GM18909 (cell line): ENCODE data around the gene ZNF296.
A peak's percentile ranks its signal among the peaks of the same experiment; 100 is the strongest.

Experiments used
- ATAC-seq: cut with Tn5 transposase; IDR thresholded peaks from one replicate; pipeline ENCODE4 v1.9.1; 2021; ENCODE audit warnings: mild to moderate bottlenecking; ENCODE audit not compliant: unreplicated experiment, poor library complexity

Gene ZNF296

GRCh38 chr19:45063851-45064801 lies 12.2 kb downstream of the ZNF296 start:
- no peak for ATAC-seq

DNA sequence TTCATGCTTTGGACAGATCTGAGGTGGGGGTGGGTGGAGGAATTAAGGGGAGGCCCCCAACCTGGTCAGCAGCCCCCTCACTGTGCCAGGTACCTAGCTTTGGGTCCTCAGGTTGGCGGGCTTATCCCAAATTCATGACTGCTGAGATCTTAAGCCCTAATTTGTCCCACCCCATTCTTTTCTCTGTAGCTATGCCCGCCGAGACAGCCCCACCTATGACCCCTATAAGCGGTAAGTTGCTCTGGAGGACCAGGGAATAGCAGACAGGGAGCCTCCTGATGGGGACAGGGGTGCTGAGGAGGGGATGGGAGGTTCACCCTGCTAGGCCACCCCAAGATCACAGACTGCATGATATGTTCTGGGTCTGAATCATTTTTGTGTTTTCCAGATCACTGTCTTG lies 14.3 kb downstream of the ZNF296 start:
- no peak for ATAC-seq

- no peak for ATAC-seq
Observed at GRCh38 chr19:45059258-45059965, 16.9 kb downstream of the ZNF296 start.

GRCh38 chr19:45058622-45059159 lies 17.6 kb downstream of the ZNF296 start:
- ATAC-seq: no peak

DNA sequence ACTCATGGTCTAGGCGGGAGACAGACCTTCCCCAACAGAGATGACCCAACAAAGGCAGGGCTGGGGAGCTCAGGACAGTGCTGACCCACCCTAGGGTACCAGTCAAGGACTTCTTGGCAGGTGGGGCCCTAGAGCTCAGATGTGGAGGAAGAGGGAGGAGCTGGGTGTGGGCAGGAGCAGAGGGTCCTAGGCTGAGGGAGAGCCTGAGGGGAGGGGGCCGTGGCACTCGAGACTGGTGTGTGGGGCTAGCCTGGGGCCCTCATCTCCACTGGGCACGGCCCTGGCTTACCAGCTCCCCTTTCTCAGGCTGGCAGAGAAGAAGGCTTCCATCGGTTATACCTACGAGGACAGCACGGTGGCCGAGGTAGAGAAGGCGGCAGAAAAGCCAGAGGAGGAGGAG lies 18.8 kb downstream of the ZNF296 start:
- no peak for ATAC-seq

GRCh38 chr19:45056831-45057230 lies 19.4 kb downstream of the ZNF296 start:
- no peak for ATAC-seq

- ATAC-seq: no peak
Observed at GRCh38 chr19:45051929-45052579, 24.2 kb downstream of the ZNF296 start.

- no peak for ATAC-seq
Observed at GRCh38 chr19:45050036-45050435, 26.2 kb downstream of the ZNF296 start.

DNA sequence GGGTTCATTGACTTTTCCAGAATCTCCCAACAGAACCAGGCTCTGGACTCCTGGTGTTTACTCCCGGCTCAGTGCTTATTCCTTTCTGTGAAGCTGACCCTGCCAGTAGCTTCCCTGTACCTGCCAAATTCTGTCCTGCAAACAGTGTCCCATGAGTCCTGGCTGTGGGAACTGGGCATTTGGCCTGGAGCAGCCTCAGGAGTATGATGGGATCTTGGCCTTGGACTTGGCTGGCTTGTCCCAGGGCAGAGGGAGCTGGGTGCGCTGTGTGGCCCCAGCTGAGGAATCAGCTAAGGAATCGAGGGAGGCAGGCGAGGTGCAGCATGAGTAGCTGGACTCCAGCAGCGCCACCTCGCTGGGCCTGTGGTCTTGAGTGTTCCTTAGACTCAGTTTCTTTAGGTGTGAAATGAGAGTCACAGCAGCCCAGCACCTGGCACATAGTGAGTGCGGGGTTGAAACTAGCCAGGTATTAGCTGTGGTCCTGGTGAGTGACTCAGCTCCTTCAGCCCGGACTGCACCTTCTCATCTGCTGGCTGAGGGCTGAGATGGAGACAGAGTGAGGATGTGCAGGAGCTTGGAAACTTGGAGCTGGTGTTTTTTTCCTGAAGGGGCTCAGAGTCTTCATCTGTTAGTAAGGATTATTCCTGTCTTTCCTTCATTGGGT lies 27.1 kb downstream of the ZNF296 start:
- no peak for ATAC-seq

DNA sequence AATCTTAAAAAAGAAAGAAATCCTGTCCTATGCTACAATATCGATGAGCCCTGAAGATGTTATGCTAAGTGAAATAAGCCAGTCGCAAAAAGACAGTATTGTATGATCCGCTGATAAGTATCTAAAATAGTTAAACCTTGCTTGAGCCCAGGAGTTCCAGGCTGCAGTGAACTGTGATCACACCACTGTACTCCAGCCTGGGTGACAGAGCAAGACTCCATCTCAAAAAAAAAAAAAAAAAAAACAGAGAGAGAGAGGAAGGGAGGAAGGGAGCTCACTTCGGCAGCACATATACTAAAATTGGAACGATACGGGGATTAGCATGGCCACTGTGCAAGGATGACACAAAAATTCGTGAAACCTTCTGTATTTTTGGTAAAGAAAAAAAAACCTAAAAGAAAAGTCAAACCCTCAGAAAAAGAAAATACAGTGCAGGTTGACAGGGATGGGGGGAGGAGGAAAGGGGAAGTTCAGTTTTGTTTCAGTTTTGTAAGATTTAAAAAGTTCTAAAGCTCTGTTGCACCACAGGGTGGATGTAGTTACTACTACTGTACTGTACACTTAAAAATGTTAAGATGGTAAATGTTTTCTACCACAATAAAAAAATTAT lies 29.0 kb downstream of the ZNF296 start:
- no peak for ATAC-seq

GRCh38 chr19:45046355-45046754 lies 29.9 kb downstream of the ZNF296 start:
- ATAC-seq: no peak

GRCh38 chr19:45045671-45046353 lies 30.5 kb downstream of the ZNF296 start:
- ATAC-seq: no peak

DNA sequence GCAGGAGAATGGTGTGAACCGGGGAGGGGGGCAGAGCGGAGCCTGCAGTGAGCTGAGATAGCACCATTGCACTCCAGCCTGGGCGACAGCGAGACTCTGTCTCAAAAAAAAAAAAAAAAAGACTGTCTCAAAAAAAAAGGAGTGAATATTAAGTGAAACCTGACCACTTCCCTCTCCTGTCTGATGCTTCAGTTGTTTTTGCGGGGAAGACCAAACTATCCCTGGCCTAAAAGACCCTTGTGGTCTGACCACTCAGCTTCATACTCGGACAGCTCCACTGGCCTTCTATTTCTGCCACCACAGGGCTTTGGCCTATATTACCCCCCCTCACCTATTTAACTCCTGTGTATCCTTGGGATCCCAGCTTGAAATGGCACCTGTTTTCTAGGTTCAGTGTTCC lies 35.2 kb downstream of the ZNF296 start:
- ATAC-seq: no peak

GRCh38 chr19:45040059-45040771 lies 36.1 kb downstream of the ZNF296 start:
- no peak for ATAC-seq

GRCh38 chr19:45038931-45039893 lies 37.1 kb downstream of the ZNF296 start, which contains the start of gene CLASRP:
Gene CLASRP (plus strand): TSS chr19:45039045. CDS start chr19:45040213, 1,168 bp downstream.
- peak; percentile 79 for ATAC-seq

- ATAC-seq: no peak
Observed at GRCh38 chr19:45037393-45038169, 38.7 kb downstream of the ZNF296 start.

- ATAC-seq: no peak
Observed at GRCh38 chr19:45035755-45036154, 40.5 kb downstream of the ZNF296 start.
